ENCODE results near the gene PSMA1.

- TF ChIP-seq CTCF (IDR thresholded peaks at IDR 0.05) (no peak), POLR2A (IDR thresholded peaks at IDR 0.05) (no peak)
Measured at GRCh38 chr11:14463623-14464022, 56.6 kb downstream of the PSMA1 start.

Measured in thyroid gland (tissue), 4 donors.